Mesendoderm (in vitro differentiated cells): ENCODE results near the gene EMX2.

Experiments used
- DNase-seq: peaks from one replicate; pipeline ENCODE4 v3.0.0; 2013
- H2AK5ac ChIP-seq: 2 replicates; pipeline ENCODE4 v1.6.1; 2013; ENCODE audit warnings: low read length, inconsistent platforms
- H2BK120ac ChIP-seq: 2 replicates; pipeline ENCODE4 v1.6.1; 2013; ENCODE audit warnings: low read depth, mild to moderate bottlenecking, low read length, moderate library complexity, mixed read lengths
- H2BK15ac ChIP-seq: replicated peaks from 2 replicates; pipeline ENCODE4 v1.6.1; 2013; ENCODE audit warnings: low read depth, mild to moderate bottlenecking, moderate library complexity
- H2BK5ac ChIP-seq: 2 replicates; pipeline ENCODE4 v1.6.1; 2013; ENCODE audit warnings: low read length, inconsistent platforms
- H3K18ac ChIP-seq: 2 replicates; pipeline ENCODE4 v1.6.1; 2013; ENCODE audit warnings: mild to moderate bottlenecking, low read length, mixed read lengths
- H3K23ac ChIP-seq: one replicate; pipeline ENCODE4 v1.6.1; 2013; ENCODE audit warnings: low read length
- H3K27ac ChIP-seq: 2 replicates; pipeline ENCODE4 v1.5.1; 2013; ENCODE audit warnings: low read depth, mild to moderate bottlenecking, inconsistent platforms, low read length, moderate library complexity
- H3K27me3 ChIP-seq: 2 replicates; pipeline ENCODE4 v1.6.1; 2013; ENCODE audit warnings: low read length, control low read depth, mild to moderate bottlenecking, inconsistent platforms; ENCODE audit not compliant: insufficient read depth, poor library complexity
- H3K36me3 ChIP-seq: 2 replicates; pipeline ENCODE4 v1.6.1; 2013; ENCODE audit warnings: low read length, inconsistent platforms; ENCODE audit not compliant: control insufficient read depth, insufficient read depth
- H3K4ac ChIP-seq: one replicate; pipeline ENCODE4 v1.6.1; 2013; ENCODE audit warnings: low read depth, mild to moderate bottlenecking, low read length, moderate library complexity
- H3K4me1 ChIP-seq: 2 replicates; pipeline ENCODE4 v1.6.1; 2013; ENCODE audit warnings: low read depth, low read length, inconsistent platforms; ENCODE audit not compliant: control insufficient read depth
- H3K4me2 ChIP-seq: 2 replicates; pipeline ENCODE4 v1.6.1; 2013; ENCODE audit warnings: low read length
- H3K4me3 ChIP-seq: 2 replicates; pipeline ENCODE4 v1.5.1; 2013; ENCODE audit warnings: mild to moderate bottlenecking, low read length
- H3K56ac ChIP-seq: one replicate; pipeline ENCODE4 v1.6.1; 2013; ENCODE audit warnings: low read length
- H3K79me1 ChIP-seq: 2 replicates; pipeline ENCODE4 v1.6.1; 2013; ENCODE audit warnings: low read length, inconsistent platforms
- H3K79me2 ChIP-seq: 2 replicates; pipeline ENCODE4 v1.6.1; 2013; ENCODE audit warnings: mild to moderate bottlenecking, low read length; ENCODE audit not compliant: control insufficient read depth, insufficient read depth
- H3K9ac ChIP-seq: 2 replicates; pipeline ENCODE4 v1.6.1; 2013; ENCODE audit warnings: low read length, inconsistent platforms
- H4K5ac ChIP-seq: one replicate; pipeline ENCODE4 v1.6.1; 2013; ENCODE audit warnings: low read length
- H4K8ac ChIP-seq: one replicate; pipeline ENCODE4 v1.6.1; 2013; ENCODE audit warnings: low read depth, mild to moderate bottlenecking, control low read depth, low read length, moderate library complexity
- WGBS: extraction: QIAGEN DNeasy Blood & Tissue Kit; methylation state at CpG from one replicate; pipeline ENCODE4 v1.1.7; 2013; ENCODE audit warnings: low lambda C conversion rate, missing lambda C conversion rate; ENCODE audit not compliant: insufficient coverage; ENCODE audit errors: extremely low coverage; 5-methylcytosine and 5-hydroxymethylcytosine counted together

Gene EMX2

GRCh38 chr10:117537436-117537903 lies 5.1 kb upstream of the EMX2 start:
- no peak overlapping the region for H4K5ac ChIP-seq
- H3K27me3 ChIP-seq, result peaks cover 85% of the 10 kb centered on the region
- H3K56ac ChIP-seq, result peak overlapping the region; percentile 71
- H3K27ac ChIP-seq, result no peak overlapping the region
- peak; percentile 29 for DNase-seq
- H3K4me2 ChIP-seq, result peak overlapping the region; percentile 43
- no peak overlapping the region for H3K23ac ChIP-seq
- no peak overlapping the region for H2BK120ac ChIP-seq
- no peak overlapping the region for H2BK5ac ChIP-seq
- no peak overlapping the region for H4K8ac ChIP-seq
- H3K18ac ChIP-seq, result no peak overlapping the region
- no peaks in the 10 kb centered on the region for H3K36me3 ChIP-seq
- no peaks in the 10 kb centered on the region for H3K79me1 ChIP-seq
- H3K9ac ChIP-seq, result no peak overlapping the region
- H3K4me3 ChIP-seq, result no peak overlapping the region
- no CpG with 5 or more reads among the region's 39 CpGs for WGBS
- H2BK15ac ChIP-seq, result no peak overlapping the region
- no peak overlapping the region for H3K4ac ChIP-seq
- no peak overlapping the region for H2AK5ac ChIP-seq
- H3K4me1 ChIP-seq, result peaks cover 2% of the 10 kb centered on the region
- no peaks in the 10 kb centered on the region for H3K79me2 ChIP-seq

- no peak overlapping the region for H2BK5ac ChIP-seq
- H4K8ac ChIP-seq, result no peak overlapping the region
- H3K79me1 ChIP-seq, result no peaks in the 10 kb centered on the region
- H3K27me3 ChIP-seq, result peaks cover 80% of the 10 kb centered on the region
- no peak for DNase-seq
- H2AK5ac ChIP-seq, result no peak overlapping the region
- no peak overlapping the region for H3K23ac ChIP-seq
- H3K4ac ChIP-seq, result no peak overlapping the region
- no peak overlapping the region for H4K5ac ChIP-seq
- no peak overlapping the region for H3K56ac ChIP-seq
- H3K4me2 ChIP-seq, result no peak overlapping the region
- H3K18ac ChIP-seq, result no peak overlapping the region
- no peak overlapping the region for H2BK120ac ChIP-seq
- no CpG with 5 or more reads among the region's 38 CpGs for WGBS
- H3K36me3 ChIP-seq, result no peaks in the 10 kb centered on the region
- no peak overlapping the region for H3K4me3 ChIP-seq
- H3K79me2 ChIP-seq, result no peaks in the 10 kb centered on the region
- no peak overlapping the region for H2BK15ac ChIP-seq
- H3K27ac ChIP-seq, result no peak overlapping the region
- H3K4me1 ChIP-seq, result peaks cover 2% of the 10 kb centered on the region
- no peak overlapping the region for H3K9ac ChIP-seq
These were observed 4.5 kb upstream of the EMX2 start for GRCh38 chr10:117537904-117538524.

GRCh38 chr10:117539361-117539773 lies 3.2 kb upstream of the EMX2 start:
- peaks cover 75% of the 10 kb centered on the region for H3K27me3 ChIP-seq
- no peak overlapping the region for H4K5ac ChIP-seq
- WGBS, result no CpG with 5 or more reads among the region's 9 CpGs
- no peak overlapping the region for H3K4me2 ChIP-seq
- no peak overlapping the region for H3K27ac ChIP-seq
- no peak overlapping the region for H2BK5ac ChIP-seq
- peaks cover 2% of the 10 kb centered on the region for H3K4me1 ChIP-seq
- DNase-seq, result peak; percentile 12
- H3K36me3 ChIP-seq, result no peaks in the 10 kb centered on the region
- no peak overlapping the region for H2AK5ac ChIP-seq
- H3K79me1 ChIP-seq, result no peaks in the 10 kb centered on the region
- H3K4me3 ChIP-seq, result no peak overlapping the region
- H2BK120ac ChIP-seq, result no peak overlapping the region
- H2BK15ac ChIP-seq, result no peak overlapping the region
- no peak overlapping the region for H4K8ac ChIP-seq
- H3K56ac ChIP-seq, result no peak overlapping the region
- no peak overlapping the region for H3K23ac ChIP-seq
- no peak overlapping the region for H3K4ac ChIP-seq
- no peak overlapping the region for H3K18ac ChIP-seq
- H3K79me2 ChIP-seq, result no peaks in the 10 kb centered on the region
- H3K9ac ChIP-seq, result no peak overlapping the region

GRCh38 chr10:117539903-117540639 lies 2.5 kb upstream of the EMX2 start:
- H3K27me3 ChIP-seq, result peaks cover 74% of the 10 kb centered on the region
- no peak overlapping the region for H3K23ac ChIP-seq
- H3K79me1 ChIP-seq, result no peaks in the 10 kb centered on the region
- H3K79me2 ChIP-seq, result no peaks in the 10 kb centered on the region
- H2BK120ac ChIP-seq, result no peak overlapping the region
- H3K4me3 ChIP-seq, result no peak overlapping the region
- WGBS, result no CpG with 5 or more reads among the region's 3 CpGs
- peak; percentile 12 for DNase-seq
- H3K9ac ChIP-seq, result no peak overlapping the region
- H3K56ac ChIP-seq, result no peak overlapping the region
- no peak overlapping the region for H2BK5ac ChIP-seq
- no peak overlapping the region for H3K4ac ChIP-seq
- peaks cover 2% of the 10 kb centered on the region for H3K4me1 ChIP-seq
- no peaks in the 10 kb centered on the region for H3K36me3 ChIP-seq
- H4K8ac ChIP-seq, result no peak overlapping the region
- no peak overlapping the region for H2BK15ac ChIP-seq
- no peak overlapping the region for H4K5ac ChIP-seq
- H3K4me2 ChIP-seq, result no peak overlapping the region
- H2AK5ac ChIP-seq, result no peak overlapping the region
- H3K18ac ChIP-seq, result no peak overlapping the region
- H3K27ac ChIP-seq, result no peak overlapping the region

GRCh38 chr10:117540640-117541404 lies 1.7 kb upstream of the EMX2 start:
- Histone ChIP-seq H2BK120ac (no peak overlapping the region), H3K23ac (no peak overlapping the region), H2BK15ac (no peak overlapping the region), H3K4me2 (no peak overlapping the region), H3K56ac (no peak overlapping the region), H2AK5ac (no peak overlapping the region), H3K79me1 (no peaks in the 10 kb centered on the region), H4K5ac (no peak overlapping the region), H3K4me3 (no peak overlapping the region), H3K4ac (no peak overlapping the region), H3K9ac (no peak overlapping the region), H4K8ac (no peak overlapping the region), H3K4me1 (peaks cover 3% of the 10 kb centered on the region), H3K36me3 (no peaks in the 10 kb centered on the region), H2BK5ac (no peak overlapping the region), H3K27ac (no peak overlapping the region), H3K79me2 (no peaks in the 10 kb centered on the region), H3K27me3 (peaks cover 68% of the 10 kb centered on the region), H3K18ac (no peak overlapping the region)
- DNase-seq, result peak; percentile 12
- no CpG with 5 or more reads among the region's 14 CpGs for WGBS
